ENCODE data around the gene UCKL1.
"Not testable (repeated sequence)": the region's sequence is repeated elsewhere in the genome, so short reads cannot be mapped to it uniquely, and the experiment has no call there.

DNA sequence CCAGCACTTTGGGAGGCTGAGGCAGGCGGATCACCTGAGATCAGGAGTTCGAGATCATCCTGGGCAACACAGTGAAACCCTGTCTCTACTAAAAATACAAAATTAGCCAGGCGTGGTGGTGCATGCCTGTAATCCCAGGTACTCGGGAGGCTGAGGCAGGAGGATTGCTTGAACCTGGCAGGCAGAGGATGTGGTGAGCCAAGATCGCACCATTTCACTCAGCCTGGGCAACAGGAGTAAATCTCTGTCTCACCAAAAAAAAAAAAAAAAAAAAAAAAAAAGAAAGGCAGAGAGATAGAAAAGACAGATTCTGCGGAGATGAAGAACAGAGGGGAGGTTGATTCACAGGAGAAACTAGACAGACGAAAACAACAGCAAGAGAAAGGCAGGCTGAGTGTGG is 20.3 kb upstream of the UCKL1 start:
- not testable (repeated sequence) for TF ChIP-seq CTCF (IDR thresholded peaks at IDR 0.05; ENCODE audit: insufficient read depth, low read length, poor library complexity, severe bottlenecking); EZH2phosphoT487 (conservative IDR thresholded peaks at IDR 0.05; ENCODE audit: low read length)
